T47D (cell line): Measurements from ENCODE around the gene HPS5.
"Not testable (repeated sequence)": the region's sequence is repeated elsewhere in the genome, so short reads cannot be mapped to it uniquely, and the experiment has no call there.

Experiments
- DNase-seq, 2 experiments: peaks; one replicate each; pipeline versions ENCODE4 v3.0.0 to v3.0.0-alpha.2; 2011 to 2012; ENCODE audit warnings: low read depth in 1 of 2, low spot score in 1 of 2
- JUND ChIP-seq: IDR thresholded peaks from 2 replicates; pipeline ENCODE4 v1.6.1; 2012; ENCODE audit warnings: low read depth
- in situ Hi-C: cut with HindIII; loops from 2 replicates; pipeline ENCODE4 v1.10.0; 2016; ENCODE audit warnings: low sequenced_read_pairs, low pct_unique_long_range_greater_than_20kb

Gene HPS5

DNA sequence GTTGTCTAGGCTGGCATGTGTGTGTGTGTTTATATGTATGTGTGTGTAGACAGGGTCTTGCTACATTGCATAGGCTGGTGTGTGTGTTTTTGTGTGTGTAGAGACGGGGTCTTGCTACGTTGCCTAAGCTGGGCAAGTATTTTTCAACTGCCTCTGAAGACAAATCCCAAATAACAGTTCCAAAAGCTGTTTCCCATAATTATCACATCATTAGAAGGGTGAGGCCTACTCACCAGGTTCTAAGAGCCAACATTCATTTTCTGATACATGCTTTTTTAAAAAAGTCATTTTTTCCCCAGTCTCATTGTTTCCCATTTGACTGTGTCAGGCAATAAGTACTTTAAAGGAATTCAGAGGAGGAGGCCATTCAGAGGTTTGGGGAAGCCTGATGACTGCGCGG is 33.0 kb downstream of the HPS5 start:
- in situ Hi-C loops, result no loop called here
- no peak for TF ChIP-seq JUND
- DNase-seq, result no peak

DNA sequence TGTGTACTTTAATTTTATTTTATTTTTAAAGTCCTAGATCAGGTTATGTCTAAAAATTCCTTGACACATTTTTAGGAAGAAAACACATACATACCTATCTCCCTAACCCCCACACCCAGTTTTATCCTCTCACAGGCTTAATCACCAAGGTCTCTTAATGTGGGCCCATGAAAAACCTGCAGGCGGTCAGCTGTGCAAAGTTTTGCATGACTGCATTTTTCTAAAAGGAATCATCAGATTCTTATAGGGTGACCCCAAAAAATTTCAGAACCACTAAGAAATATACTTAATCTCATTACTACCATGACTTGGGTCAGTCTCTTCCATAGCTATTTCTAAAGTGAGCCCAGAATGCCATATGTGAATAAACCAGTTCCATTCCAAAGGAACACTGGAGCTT is 36.1 kb downstream of the HPS5 start:
- in situ Hi-C loops, result no loop called here
- no peak for TF ChIP-seq JUND
- no peak for DNase-seq

DNA sequence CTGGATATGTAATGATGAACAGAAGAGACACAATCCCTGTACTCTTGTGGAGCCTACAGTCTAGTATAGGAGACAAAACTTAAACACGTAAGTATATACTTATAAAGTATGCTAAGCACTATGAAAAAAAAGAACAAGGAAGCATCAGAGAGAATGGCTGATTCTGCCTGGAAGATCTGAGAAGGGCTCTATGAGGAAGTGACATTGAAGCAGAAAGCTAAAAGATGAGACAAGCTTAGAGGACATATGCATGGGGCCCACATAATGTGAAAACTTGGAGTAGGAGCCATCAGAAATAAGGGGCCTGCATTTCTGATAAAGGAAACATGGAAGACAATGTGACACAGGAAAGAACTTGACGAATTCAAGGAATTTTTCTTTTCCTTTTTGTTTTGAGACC is 39.3 kb downstream of the HPS5 start:
- in situ Hi-C loops, result no loop called here
- no peak for DNase-seq
- TF ChIP-seq JUND, result no peak

DNA sequence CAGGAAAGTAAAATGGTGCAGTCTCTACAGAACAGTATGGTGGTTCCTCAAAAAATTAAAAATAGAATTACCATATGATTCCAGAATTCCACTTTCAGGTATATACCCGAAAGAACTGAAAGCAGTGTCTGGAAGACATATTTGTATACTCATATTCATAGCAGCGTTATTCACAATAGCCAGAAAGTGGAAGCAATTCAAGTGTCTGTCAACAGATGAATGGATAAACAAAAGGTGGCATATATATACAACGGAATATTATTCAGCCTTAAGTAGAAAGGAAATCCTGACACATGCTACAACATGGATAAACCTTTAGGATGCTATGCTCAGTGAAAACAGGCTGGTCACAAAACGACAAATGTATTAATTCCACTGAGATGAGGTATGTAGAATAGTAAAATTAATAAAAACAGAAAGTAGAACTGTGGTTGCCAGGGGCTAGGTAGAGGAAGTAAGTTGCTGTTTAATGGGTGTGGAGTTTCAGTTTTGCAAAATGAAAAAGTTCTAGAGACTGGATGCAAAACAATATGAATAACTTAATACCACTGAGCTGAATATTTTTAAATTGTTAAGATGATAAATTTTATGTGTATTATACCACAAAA is 41.4 kb downstream of the HPS5 start:
- DNase-seq, result no peak
- in situ Hi-C loops, result no loop called here
- TF ChIP-seq JUND, result no peak

DNA sequence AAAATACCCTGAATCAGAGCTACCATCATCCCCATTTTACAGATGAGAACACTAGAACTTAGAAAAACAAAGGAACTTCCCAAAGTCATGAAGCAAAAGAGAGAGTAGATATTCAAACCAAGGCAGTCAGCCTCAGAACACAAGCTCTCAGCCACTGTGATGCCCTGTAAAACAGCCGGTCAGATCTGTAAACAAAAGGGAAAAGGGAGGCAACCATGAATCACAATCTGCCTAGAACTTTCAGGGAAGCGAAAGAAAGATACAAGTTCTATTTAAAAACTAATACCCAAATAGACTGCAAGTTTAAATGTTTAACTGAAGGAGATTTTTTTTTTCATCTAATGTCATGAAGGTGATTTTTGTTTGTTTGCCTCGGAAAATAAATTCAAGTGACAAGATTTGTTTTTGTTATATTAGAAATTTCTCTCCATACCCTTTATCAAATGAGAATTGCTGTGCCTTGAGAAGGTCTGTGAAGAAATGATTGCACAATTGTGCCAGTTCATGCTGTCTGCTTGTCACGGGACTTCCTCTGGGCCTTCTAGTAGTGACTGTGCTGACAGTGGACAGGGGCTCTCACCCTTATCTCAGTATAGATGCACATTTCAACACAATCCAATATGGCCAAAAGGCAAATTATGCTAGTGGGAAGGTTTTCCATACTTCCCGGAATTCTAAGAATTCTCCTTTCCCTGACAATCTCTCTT is 44.2 kb downstream of the HPS5 start:
- DNase-seq, result no peak
- in situ Hi-C loops, result no loop called here
- TF ChIP-seq JUND, result no peak

DNA sequence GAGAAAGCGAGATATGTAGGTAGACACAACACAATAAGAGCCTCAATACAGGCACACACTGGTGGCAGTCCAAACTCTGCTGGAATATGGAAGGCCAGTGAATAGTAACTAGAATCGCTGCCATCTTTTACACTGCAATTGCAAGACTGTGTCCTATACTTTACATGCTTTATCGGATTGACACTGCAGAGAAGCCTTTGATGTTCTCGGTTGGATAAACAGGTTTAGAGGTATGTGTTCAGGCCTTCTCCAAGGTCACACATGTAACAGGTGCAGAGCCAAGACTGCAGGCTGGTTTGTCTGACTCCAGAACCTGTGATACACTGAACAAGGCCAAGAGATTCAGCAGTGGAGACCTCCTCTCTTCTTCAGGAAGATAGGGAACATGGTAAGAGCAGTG is 50.7 kb downstream of the HPS5 start:
- TF ChIP-seq JUND, result no peak
- in situ Hi-C loops, result no loop called here
- DNase-seq, result no peak

DNA sequence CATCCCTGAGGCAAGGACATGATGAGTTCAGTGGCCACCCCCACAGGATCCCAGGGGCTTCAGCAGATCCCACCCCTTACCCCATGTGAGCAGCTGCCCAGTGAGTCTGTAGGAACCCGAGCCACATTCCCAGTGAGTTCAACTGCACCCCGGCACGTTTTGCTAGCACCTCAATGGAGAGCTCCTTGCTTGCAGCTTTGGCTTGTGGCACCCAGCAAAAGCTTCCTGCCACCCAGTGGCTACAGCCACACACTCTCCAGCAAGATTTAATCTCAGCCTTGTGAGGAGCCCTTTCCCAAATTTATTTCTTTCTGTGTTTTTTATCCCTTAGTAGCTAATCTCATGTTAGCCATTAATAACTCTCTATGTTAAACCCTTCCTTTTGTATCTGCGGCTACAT is 51.8 kb downstream of the HPS5 start:
- DNase-seq, result peak; percentile 13 to 15
- in situ Hi-C loops, result no loop called here
- TF ChIP-seq JUND, result no peak

DNA sequence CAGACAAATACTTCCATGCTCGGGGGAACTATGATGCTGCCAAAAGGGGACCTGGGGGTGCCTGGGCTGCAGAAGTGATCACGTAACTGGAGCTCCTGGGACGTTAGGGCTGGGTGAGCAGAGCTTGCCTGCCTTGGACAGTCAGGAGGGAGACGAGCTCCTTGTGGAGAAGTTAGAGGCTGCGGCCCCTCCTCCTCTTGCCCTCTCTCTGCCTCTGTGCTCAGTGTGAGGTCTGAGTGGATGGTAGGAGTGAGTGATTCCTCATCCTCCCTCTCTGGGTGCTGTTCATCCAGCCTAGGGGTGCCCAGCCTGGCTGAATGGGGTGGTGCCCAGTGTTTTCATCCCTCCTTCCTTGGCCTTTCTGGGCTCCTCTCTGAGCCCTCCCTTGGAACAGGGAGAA is 52.7 kb downstream of the HPS5 start:
- DNase-seq, in situ Hi-C loops: not testable (repeated sequence)

DNA sequence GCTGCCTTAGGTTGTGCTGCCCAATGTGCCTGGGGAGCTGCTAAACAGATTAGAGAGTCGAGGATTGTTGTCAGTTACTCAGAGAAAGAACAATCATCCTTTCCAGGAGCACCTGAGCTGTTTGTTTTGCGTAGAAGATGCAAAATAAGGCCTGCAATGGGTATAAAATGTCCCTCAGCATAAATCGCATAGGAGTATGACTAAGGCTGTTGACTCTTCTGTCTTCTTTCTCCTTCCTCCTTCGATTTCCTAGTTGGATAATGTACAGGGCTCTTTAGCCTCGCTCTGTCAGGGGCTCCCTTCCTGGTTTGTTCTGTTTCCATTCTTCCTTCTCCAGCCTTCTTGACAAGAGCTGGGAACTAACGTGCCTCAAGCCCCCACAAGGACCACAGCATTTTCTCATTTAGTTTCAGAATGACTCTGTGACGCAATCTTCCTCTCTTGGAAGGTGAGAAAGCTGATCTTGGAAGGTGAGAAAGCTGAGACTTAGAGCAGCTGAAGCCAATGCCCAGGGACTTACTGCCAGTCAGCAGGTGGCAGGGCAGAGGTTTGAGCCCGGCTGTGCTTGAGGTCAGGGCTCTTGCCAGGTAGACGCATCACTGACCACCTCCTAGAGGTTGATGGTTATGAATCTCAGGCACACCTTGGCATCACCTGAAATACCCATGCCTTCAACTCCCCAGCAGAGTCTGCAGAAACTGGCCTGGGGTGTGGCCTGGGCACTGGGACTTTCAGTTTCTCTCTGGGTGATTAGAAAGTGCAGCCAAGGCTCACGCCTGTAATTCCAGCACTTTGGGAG is 54.4 kb downstream of the HPS5 start:
- in situ Hi-C loops, DNase-seq: not testable (repeated sequence)

DNA sequence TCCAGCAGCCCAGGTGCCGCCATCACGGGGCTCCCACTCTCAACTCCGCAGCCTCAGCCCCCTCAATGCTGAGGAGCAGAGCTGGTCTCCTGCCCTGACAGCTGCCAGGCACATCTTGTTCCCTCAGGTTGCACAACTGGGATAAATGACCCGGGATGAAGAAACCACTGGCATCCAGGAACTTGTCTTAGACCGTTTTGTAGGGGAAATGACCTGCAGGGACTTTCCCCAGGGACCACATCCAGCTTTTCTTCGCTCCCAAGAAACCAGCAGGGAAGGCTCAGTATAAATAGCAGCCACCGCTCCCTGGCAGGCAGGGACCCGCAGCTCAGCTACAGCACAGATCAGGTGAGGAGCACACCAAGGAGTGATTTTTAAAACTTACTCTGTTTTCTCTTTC is 56.0 kb downstream of the HPS5 start, which contains the start of gene SAA1:
SAA1 (plus strand) TSS at position 316 of the 400 bp plus-strand sequence. CDS start 624 bp downstream, outside the sequence.
- TF ChIP-seq JUND, result no peak
- in situ Hi-C loops, result no loop called here
- DNase-seq, result no peak

DNA sequence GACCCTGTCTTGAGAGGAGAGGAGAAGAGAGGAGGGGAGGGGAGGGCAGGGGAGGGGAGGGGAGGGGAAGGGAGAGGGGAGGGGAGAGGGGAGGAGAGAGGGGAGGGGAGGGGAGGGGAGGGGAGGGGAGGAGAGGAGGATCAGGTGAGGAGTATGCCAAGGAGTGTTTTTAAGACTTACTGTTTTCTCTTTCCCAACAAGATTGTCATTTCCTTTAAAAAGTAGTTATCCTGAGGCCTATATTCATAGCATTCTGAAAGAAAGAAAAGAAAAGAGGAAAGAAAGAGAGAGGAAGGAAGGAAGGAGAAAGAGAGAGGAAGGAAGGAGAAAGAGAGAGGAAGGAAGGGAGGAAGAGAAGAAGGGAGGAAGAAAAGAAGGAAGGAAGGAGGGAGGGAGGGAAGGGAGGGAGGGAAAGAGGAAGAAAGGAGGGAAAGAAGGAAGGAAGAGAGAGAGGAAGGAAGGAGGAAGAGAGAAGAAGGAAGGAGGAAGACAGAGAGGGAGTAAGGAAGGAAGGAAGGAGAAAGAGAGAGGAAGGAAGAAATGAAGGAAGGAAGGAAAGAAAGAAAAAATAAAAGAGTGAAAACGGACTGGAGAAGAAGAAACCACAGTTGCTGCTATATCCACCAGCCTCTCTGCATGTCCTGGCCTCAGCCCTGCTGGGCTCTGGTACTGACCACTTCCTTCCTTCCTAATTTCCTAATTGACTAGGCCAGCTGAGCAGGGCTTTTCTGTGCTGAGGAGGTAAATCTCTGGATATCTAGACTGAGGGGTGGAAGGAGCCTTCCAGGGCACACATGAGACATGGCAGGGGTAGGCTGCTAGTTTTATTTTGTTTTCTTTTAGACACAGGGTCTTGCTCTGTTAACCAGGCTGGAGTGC is 57.0 kb downstream of the HPS5 start:
- DNase-seq, result no peak
- in situ Hi-C loops, result no loop called here
- no peak for TF ChIP-seq JUND

DNA sequence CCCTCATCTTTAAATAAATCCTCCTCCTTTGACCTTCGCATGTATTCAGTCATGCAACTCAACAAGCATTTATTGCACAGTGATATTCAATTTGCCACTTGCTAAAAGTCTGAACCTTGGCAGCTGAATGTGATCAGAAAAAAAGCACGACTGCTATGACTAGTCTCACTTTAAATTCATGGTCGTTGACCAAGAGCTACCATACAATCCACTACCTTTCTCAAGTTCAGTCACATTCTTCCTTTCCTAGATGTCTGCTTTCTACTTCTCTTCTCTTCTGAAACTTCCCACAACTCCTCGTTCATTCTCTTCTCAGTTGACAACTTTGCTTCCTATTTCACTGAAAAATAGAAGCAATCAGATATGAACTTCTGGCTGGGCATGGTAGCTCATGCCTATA is 57.9 kb downstream of the HPS5 start:
- TF ChIP-seq JUND, result no peak
- no peak for DNase-seq
- in situ Hi-C loops, result no loop called here

DNA sequence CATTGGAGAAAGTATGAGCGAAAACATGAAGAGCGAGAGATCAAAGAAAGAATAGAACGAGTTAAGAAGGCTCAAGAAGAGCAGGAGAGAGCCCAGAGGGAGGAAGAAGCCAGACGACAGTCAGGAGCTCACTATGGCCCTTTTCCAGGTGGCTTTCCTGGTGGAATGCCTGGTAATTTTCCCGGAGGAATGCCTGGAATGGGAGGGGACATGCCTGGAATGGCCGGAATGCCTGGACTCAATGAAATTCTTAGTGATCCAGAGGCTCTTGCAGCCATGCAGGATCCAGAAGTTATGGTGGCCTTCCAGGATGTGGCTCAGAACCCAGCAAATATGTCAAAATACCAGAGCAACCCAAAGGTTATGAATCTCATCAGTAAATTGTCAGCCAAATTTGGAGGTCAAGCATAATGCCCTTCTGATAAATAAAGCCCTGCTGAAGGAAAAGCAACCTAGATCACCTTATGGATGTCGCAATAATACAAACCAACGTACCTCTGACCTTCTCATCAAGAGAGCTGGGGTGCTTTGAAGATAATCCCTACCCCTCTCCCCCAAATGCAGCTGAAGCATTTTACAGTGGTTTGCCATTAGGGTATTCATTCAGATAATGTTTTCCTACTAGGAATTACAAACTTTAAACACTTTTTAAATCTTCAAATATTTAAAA is 59.1 kb downstream of the HPS5 start:
- DNase-seq, in situ Hi-C loops: not testable (repeated sequence)
